HEK293 (cell line): Measurements from ENCODE around the gene CYP27B1.
A peak's percentile ranks its signal among the peaks of the same experiment; 100 is the strongest.

Source experiments
- FEZF1 ChIP-seq: fragments of 450-650 bp; formaldehyde crosslinking; IDR thresholded peaks from 2 replicates; pipeline ENCODE4 v1.5.1; 2016; ENCODE audit warnings: missing biosample characterization, missing genetic modification characterization
- HOXA7 ChIP-seq: sonication (generic); formaldehyde crosslinking; IDR thresholded peaks from 2 replicates; pipeline ENCODE4 v1.8.1; 2022; ENCODE audit warnings: missing genetic modification reagents, borderline replicate concordance
- MZF1 ChIP-seq: fragments of 450-650 bp; formaldehyde crosslinking; IDR thresholded peaks from 2 replicates; pipeline ENCODE4 v1.5.1; 2017; ENCODE audit warnings: missing biosample characterization, missing genetic modification characterization, borderline replicate concordance
- SALL2 ChIP-seq: fragments of 450-650 bp; formaldehyde crosslinking; IDR thresholded peaks from 2 replicates; pipeline ENCODE4 v1.5.0; 2017; ENCODE audit warnings: missing biosample characterization, mild to moderate bottlenecking, missing genetic modification characterization, borderline replicate concordance
- SCRT2 ChIP-seq: fragments of 450-650 bp; formaldehyde crosslinking; IDR thresholded peaks from 2 replicates; pipeline ENCODE4 v1.5.1; 2016; ENCODE audit warnings: missing biosample characterization, missing genetic modification characterization
- SP3 ChIP-seq: fragments of 450-650 bp; formaldehyde crosslinking; IDR thresholded peaks from 2 replicates; pipeline ENCODE4 v1.5.1; 2016; ENCODE audit warnings: missing biosample characterization, missing genetic modification characterization
- WT1 ChIP-seq: fragments of 450-650 bp; formaldehyde crosslinking; IDR thresholded peaks from 2 replicates; pipeline ENCODE4 v1.5.1; 2016; ENCODE audit warnings: missing biosample characterization, missing genetic modification characterization
- ZBTB17 ChIP-seq: fragments of 450-650 bp; formaldehyde crosslinking; IDR thresholded peaks from 2 replicates; pipeline ENCODE4 v1.5.1; 2016; ENCODE audit warnings: missing biosample characterization, missing genetic modification characterization
- ZEB2 ChIP-seq: fragments of 450-650 bp; formaldehyde crosslinking; IDR thresholded peaks from 2 replicates; pipeline ENCODE4 v1.5.1; 2016; ENCODE audit warnings: missing biosample characterization, missing genetic modification characterization
- ZFP3 ChIP-seq: fragments of 450-650 bp; formaldehyde crosslinking; IDR thresholded peaks from 2 replicates; pipeline ENCODE4 v1.5.1; 2016; ENCODE audit warnings: low read depth, missing biosample characterization, missing genetic modification characterization
- ZNF114 ChIP-seq: fragments of 450-650 bp; formaldehyde crosslinking; IDR thresholded peaks from 2 replicates; pipeline ENCODE4 v1.5.0; 2017; ENCODE audit warnings: missing biosample characterization, missing genetic modification characterization
- ZNF132 ChIP-seq: fragments of 450-650 bp; formaldehyde crosslinking; IDR thresholded peaks from 2 replicates; pipeline ENCODE4 v1.5.1; 2017; ENCODE audit warnings: missing biosample characterization, missing genetic modification characterization, borderline replicate concordance
- ZNF140 ChIP-seq: fragments of 450-650 bp; formaldehyde crosslinking; IDR thresholded peaks from 2 replicates; pipeline ENCODE4 v1.5.1; 2016; ENCODE audit warnings: missing biosample characterization, missing genetic modification characterization
- ZNF174 ChIP-seq: fragments of 450-650 bp; formaldehyde crosslinking; IDR thresholded peaks from 2 replicates; pipeline ENCODE4 v1.5.0; 2017; ENCODE audit warnings: missing biosample characterization, mild to moderate bottlenecking, missing genetic modification characterization
- ZNF404 ChIP-seq: fragments of 450-650 bp; formaldehyde crosslinking; IDR thresholded peaks from 2 replicates; pipeline ENCODE4 v1.5.1; 2017; ENCODE audit warnings: missing biosample characterization, missing genetic modification characterization
- ZNF426 ChIP-seq: fragments of 450-650 bp; formaldehyde crosslinking; IDR thresholded peaks from 2 replicates; pipeline ENCODE4 v1.5.1; 2017; ENCODE audit warnings: missing biosample characterization, missing genetic modification characterization, mild to moderate bottlenecking, inconsistent platforms, moderate library complexity
- ZNF433 ChIP-seq: fragments of 450-650 bp; formaldehyde crosslinking; IDR thresholded peaks from 2 replicates; pipeline ENCODE4 v1.5.1; 2016; ENCODE audit warnings: missing biosample characterization, missing genetic modification characterization, low read depth
- ZNF473 ChIP-seq: fragments of 450-650 bp; formaldehyde crosslinking; IDR thresholded peaks from 2 replicates; pipeline ENCODE4 v1.5.1; 2017; ENCODE audit warnings: missing biosample characterization, missing genetic modification characterization
- ZNF571 ChIP-seq: fragments of 450-650 bp; formaldehyde crosslinking; IDR thresholded peaks from 2 replicates; pipeline ENCODE4 v1.5.0; 2017; ENCODE audit warnings: missing biosample characterization, missing genetic modification characterization
- ZNF670 ChIP-seq: fragments of 450-650 bp; formaldehyde crosslinking; IDR thresholded peaks from 2 replicates; pipeline ENCODE4 v1.5.1; 2016; ENCODE audit warnings: missing biosample characterization, missing genetic modification characterization, low read depth
- ZNF791 ChIP-seq: fragments of 450-650 bp; formaldehyde crosslinking; IDR thresholded peaks from 2 replicates; pipeline ENCODE4 v1.5.1; 2016; ENCODE audit warnings: missing biosample characterization, missing genetic modification characterization
- TF ChIP-seq, protein P1 (sequence below): fragments of 450-650 bp; formaldehyde crosslinking; IDR thresholded peaks from 2 replicates; pipeline ENCODE4 v1.5.1; 2016; ENCODE audit warnings: missing biosample characterization, missing genetic modification characterization
- TF ChIP-seq, protein P2 (sequence below): fragments of 450-650 bp; formaldehyde crosslinking; IDR thresholded peaks from 2 replicates; pipeline ENCODE4 v1.5.1; 2016; ENCODE audit warnings: missing biosample characterization, missing genetic modification characterization
- TF ChIP-seq, protein P3 (sequence below): fragments of 450-650 bp; formaldehyde crosslinking; IDR thresholded peaks from 2 replicates; pipeline ENCODE4 v1.5.1; 2017; ENCODE audit warnings: missing biosample characterization, missing genetic modification characterization
- TF ChIP-seq, protein P4 (sequence below): fragments of 450-650 bp; formaldehyde crosslinking; IDR thresholded peaks from 2 replicates; pipeline ENCODE4 v1.5.1; 2017; ENCODE audit warnings: missing biosample characterization, missing genetic modification characterization
- TF ChIP-seq, protein P5 (sequence below): fragments of 450-650 bp; formaldehyde crosslinking; IDR thresholded peaks from 2 replicates; pipeline ENCODE4 v1.5.1; 2017; ENCODE audit warnings: missing biosample characterization, missing genetic modification characterization
- TF ChIP-seq, protein P6 (sequence below): fragments of 450-650 bp; formaldehyde crosslinking; IDR thresholded peaks from 2 replicates; pipeline ENCODE4 v1.5.1; 2016; ENCODE audit warnings: missing biosample characterization, missing genetic modification characterization

The CYP27B1 gene

DNA sequence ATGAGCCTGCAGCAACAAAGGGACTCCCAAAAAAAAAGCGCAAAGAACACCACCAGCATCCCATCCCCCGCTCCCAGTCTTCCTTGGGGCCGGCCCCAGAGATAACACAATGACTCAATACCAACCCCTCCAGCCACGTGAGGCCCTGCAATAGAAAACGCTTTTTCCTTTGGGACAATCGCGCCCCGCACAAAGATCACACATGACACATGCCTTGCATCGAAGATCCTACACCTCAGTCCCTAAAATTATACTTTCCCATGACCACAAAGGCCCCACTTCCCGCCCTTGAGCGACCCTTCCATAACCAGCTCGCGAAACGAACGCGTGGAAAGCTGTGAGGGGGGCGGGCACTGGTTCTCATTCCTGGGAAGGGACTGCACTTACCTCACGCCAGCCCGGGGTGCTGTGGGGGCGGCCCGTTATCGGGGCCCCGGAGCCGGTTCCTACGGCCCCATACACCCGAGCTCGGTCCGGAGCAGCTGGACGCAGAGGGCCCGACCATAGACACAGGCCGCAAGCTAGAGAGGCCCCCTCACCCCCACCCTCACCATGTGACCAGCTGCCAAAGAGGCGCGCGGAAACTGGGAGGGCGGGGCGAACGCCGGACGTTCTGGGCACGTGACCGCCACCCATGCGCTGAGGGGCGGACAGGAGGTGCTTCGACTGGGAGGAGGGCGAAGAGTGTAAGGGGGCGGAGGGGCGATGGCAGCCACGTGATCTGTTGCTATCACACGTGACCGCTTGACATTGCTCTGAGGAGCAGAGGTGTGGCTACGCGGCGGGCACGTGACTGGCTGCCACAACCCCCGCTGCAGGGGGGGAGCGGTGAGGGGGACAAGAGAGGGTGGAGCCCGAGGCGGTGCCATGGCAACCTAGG, 14.8 kb downstream of the CYP27B1 start, which contains the start of gene CDK4 (continued):
- TF ChIP-seq, protein P1, sequence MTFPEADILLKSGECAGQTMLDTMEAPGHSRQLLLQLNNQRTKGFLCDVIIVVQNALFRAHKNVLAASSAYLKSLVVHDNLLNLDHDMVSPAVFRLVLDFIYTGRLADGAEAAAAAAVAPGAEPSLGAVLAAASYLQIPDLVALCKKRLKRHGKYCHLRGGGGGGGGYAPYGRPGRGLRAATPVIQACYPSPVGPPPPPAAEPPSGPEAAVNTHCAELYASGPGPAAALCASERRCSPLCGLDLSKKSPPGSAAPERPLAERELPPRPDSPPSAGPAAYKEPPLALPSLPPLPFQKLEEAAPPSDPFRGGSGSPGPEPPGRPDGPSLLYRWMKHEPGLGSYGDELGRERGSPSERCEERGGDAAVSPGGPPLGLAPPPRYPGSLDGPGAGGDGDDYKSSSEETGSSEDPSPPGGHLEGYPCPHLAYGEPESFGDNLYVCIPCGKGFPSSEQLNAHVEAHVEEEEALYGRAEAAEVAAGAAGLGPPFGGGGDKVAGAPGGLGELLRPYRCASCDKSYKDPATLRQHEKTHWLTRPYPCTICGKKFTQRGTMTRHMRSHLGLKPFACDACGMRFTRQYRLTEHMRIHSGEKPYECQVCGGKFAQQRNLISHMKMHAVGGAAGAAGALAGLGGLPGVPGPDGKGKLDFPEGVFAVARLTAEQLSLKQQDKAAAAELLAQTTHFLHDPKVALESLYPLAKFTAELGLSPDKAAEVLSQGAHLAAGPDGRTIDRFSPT (tag by site-specific recombination), result peak; percentile 92
- peak; percentile 82 for TF ChIP-seq FEZF1 (tag by site-specific recombination)
- no peak for TF ChIP-seq ZNF433
- TF ChIP-seq, protein P2, sequence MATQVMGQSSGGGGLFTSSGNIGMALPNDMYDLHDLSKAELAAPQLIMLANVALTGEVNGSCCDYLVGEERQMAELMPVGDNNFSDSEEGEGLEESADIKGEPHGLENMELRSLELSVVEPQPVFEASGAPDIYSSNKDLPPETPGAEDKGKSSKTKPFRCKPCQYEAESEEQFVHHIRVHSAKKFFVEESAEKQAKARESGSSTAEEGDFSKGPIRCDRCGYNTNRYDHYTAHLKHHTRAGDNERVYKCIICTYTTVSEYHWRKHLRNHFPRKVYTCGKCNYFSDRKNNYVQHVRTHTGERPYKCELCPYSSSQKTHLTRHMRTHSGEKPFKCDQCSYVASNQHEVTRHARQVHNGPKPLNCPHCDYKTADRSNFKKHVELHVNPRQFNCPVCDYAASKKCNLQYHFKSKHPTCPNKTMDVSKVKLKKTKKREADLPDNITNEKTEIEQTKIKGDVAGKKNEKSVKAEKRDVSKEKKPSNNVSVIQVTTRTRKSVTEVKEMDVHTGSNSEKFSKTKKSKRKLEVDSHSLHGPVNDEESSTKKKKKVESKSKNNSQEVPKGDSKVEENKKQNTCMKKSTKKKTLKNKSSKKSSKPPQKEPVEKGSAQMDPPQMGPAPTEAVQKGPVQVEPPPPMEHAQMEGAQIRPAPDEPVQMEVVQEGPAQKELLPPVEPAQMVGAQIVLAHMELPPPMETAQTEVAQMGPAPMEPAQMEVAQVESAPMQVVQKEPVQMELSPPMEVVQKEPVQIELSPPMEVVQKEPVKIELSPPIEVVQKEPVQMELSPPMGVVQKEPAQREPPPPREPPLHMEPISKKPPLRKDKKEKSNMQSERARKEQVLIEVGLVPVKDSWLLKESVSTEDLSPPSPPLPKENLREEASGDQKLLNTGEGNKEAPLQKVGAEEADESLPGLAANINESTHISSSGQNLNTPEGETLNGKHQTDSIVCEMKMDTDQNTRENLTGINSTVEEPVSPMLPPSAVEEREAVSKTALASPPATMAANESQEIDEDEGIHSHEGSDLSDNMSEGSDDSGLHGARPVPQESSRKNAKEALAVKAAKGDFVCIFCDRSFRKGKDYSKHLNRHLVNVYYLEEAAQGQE, result peak; percentile 64
- no peak for TF ChIP-seq ZNF426
- TF ChIP-seq ZNF670, result no peak
- peak; percentile 87 for TF ChIP-seq SCRT2 (tag by site-specific recombination)
- TF ChIP-seq ZNF571 (tag by site-specific recombination), result no peak
- no peak for TF ChIP-seq ZNF132 (tag by site-specific recombination)
- TF ChIP-seq, protein P3, sequence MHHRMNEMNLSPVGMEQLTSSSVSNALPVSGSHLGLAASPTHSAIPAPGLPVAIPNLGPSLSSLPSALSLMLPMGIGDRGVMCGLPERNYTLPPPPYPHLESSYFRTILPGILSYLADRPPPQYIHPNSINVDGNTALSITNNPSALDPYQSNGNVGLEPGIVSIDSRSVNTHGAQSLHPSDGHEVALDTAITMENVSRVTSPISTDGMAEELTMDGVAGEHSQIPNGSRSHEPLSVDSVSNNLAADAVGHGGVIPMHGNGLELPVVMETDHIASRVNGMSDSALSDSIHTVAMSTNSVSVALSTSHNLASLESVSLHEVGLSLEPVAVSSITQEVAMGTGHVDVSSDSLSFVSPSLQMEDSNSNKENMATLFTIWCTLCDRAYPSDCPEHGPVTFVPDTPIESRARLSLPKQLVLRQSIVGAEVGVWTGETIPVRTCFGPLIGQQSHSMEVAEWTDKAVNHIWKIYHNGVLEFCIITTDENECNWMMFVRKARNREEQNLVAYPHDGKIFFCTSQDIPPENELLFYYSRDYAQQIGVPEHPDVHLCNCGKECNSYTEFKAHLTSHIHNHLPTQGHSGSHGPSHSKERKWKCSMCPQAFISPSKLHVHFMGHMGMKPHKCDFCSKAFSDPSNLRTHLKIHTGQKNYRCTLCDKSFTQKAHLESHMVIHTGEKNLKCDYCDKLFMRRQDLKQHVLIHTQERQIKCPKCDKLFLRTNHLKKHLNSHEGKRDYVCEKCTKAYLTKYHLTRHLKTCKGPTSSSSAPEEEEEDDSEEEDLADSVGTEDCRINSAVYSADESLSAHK, result peak; percentile 68; the same call in 1 of the 2 replicates
- TF ChIP-seq ZEB2 (tag by site-specific recombination), result peak; percentile 66; the same call in 1 of the 2 replicates
- TF ChIP-seq, protein P4, sequence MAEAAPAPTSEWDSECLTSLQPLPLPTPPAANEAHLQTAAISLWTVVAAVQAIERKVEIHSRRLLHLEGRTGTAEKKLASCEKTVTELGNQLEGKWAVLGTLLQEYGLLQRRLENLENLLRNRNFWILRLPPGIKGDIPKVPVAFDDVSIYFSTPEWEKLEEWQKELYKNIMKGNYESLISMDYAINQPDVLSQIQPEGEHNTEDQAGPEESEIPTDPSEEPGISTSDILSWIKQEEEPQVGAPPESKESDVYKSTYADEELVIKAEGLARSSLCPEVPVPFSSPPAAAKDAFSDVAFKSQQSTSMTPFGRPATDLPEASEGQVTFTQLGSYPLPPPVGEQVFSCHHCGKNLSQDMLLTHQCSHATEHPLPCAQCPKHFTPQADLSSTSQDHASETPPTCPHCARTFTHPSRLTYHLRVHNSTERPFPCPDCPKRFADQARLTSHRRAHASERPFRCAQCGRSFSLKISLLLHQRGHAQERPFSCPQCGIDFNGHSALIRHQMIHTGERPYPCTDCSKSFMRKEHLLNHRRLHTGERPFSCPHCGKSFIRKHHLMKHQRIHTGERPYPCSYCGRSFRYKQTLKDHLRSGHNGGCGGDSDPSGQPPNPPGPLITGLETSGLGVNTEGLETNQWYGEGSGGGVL (tag by site-specific recombination), result peak; percentile 98
- no peak for TF ChIP-seq ZNF404
- TF ChIP-seq ZNF473 (tag by site-specific recombination), result no peak
- TF ChIP-seq ZNF791 (tag by site-specific recombination), result no peak
- TF ChIP-seq WT1 (tag by site-specific recombination), result peak; percentile 74
- TF ChIP-seq ZNF140 (tag by site-specific recombination), result no peak
- TF ChIP-seq SP3 (tag by site-specific recombination), result peak; percentile 100
- no peak for TF ChIP-seq ZFP3 (tag by site-specific recombination)
- no peak for TF ChIP-seq HOXA7
- no peak for TF ChIP-seq SALL2 (tag by site-specific recombination)
- no peak for TF ChIP-seq ZNF174 (tag by site-specific recombination)
- TF ChIP-seq ZNF114 (tag by site-specific recombination), result no peak
- peak; percentile 85 for TF ChIP-seq ZBTB17 (tag by site-specific recombination)
- TF ChIP-seq, protein P5, sequence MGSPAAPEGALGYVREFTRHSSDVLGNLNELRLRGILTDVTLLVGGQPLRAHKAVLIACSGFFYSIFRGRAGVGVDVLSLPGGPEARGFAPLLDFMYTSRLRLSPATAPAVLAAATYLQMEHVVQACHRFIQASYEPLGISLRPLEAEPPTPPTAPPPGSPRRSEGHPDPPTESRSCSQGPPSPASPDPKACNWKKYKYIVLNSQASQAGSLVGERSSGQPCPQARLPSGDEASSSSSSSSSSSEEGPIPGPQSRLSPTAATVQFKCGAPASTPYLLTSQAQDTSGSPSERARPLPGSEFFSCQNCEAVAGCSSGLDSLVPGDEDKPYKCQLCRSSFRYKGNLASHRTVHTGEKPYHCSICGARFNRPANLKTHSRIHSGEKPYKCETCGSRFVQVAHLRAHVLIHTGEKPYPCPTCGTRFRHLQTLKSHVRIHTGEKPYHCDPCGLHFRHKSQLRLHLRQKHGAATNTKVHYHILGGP (tag by site-specific recombination), result no peak
- TF ChIP-seq MZF1 (tag by site-specific recombination), result no peak
- TF ChIP-seq, protein P6, sequence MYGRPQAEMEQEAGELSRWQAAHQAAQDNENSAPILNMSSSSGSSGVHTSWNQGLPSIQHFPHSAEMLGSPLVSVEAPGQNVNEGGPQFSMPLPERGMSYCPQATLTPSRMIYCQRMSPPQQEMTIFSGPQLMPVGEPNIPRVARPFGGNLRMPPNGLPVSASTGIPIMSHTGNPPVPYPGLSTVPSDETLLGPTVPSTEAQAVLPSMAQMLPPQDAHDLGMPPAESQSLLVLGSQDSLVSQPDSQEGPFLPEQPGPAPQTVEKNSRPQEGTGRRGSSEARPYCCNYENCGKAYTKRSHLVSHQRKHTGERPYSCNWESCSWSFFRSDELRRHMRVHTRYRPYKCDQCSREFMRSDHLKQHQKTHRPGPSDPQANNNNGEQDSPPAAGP (tag by site-specific recombination), result peak; percentile 82
